ENCODE data around the gene TMEM135.

TMEM135 gene

GRCh38 chr11:87352759-87353707 lies 315.3 kb downstream of the TMEM135 start:
- TF ChIP-seq CTCF (IDR thresholded peaks at IDR 0.05; ENCODE audit: control insufficient read depth, extremely low read depth, insufficient read depth): peak; percentile 95
- DNase-seq (ENCODE audit: low read depth): peak; percentile 22
- H3K4me3 ChIP-seq (ENCODE audit: low read depth, low read length): no peak overlapping the region

- no peak overlapping the region for H3K4me3 ChIP-seq (ENCODE audit: low read depth, low read length)
- DNase-seq (ENCODE audit: low read depth): no peak
- no peak for TF ChIP-seq CTCF (IDR thresholded peaks at IDR 0.05; ENCODE audit: control insufficient read depth, extremely low read depth, insufficient read depth)
These were observed 316.1 kb downstream of the TMEM135 start for GRCh38 chr11:87353771-87354345.

- DNase-seq (ENCODE audit: low read depth): no peak
- no peak overlapping the region for H3K4me3 ChIP-seq (ENCODE audit: low read depth, low read length)
- no peak for TF ChIP-seq CTCF (IDR thresholded peaks at IDR 0.05; ENCODE audit: control insufficient read depth, extremely low read depth, insufficient read depth)
These were observed 317.9 kb downstream of the TMEM135 start for GRCh38 chr11:87355596-87355995.

GRCh38 chr11:87356428-87356827 lies 318.7 kb downstream of the TMEM135 start:
- DNase-seq (ENCODE audit: low read depth): no peak
- no peak for TF ChIP-seq CTCF (IDR thresholded peaks at IDR 0.05; ENCODE audit: control insufficient read depth, extremely low read depth, insufficient read depth)
- H3K4me3 ChIP-seq (ENCODE audit: low read depth, low read length): no peak overlapping the region

DNA sequence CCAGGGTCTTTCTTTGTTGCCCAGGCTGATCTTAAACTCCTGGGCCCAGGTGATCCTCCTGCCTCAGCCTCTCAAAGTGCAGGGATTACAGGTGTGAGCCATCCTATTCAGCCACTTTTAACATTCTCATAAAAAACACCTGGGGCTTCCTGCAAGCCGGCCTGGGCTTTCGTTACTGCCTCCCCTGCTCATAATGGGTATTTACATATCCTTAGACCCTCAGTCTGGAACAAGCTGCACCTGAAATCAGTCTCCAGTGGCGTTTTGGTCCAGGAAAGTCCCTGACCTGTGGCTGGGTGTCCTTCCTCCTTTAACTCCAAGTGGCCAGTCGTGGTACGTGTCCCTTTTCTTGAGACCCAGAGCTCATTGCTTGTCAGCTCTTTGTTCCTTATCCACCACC lies 320.7 kb downstream of the TMEM135 start:
- no peak overlapping the region for H3K4me3 ChIP-seq (ENCODE audit: low read depth, low read length)
- no peak for TF ChIP-seq CTCF (IDR thresholded peaks at IDR 0.05; ENCODE audit: control insufficient read depth, extremely low read depth, insufficient read depth)
- DNase-seq (ENCODE audit: low read depth): no peak

GRCh38 chr11:87359401-87359800 lies 321.7 kb downstream of the TMEM135 start:
- no peak for TF ChIP-seq CTCF (IDR thresholded peaks at IDR 0.05; ENCODE audit: control insufficient read depth, extremely low read depth, insufficient read depth)
- DNase-seq (ENCODE audit: low read depth): no peak
- no peak overlapping the region for H3K4me3 ChIP-seq (ENCODE audit: low read depth, low read length)
